ENCODE results near the gene RECK. TPM values are rescaled to one million over a fixed set of nuclear protein-coding genes. Genes with fewer than 3 reads are reported as not detected.

Gene RECK
- total RNA-seq, 1 experiment from 2014 or later, result 10.3 TPM

DNA sequence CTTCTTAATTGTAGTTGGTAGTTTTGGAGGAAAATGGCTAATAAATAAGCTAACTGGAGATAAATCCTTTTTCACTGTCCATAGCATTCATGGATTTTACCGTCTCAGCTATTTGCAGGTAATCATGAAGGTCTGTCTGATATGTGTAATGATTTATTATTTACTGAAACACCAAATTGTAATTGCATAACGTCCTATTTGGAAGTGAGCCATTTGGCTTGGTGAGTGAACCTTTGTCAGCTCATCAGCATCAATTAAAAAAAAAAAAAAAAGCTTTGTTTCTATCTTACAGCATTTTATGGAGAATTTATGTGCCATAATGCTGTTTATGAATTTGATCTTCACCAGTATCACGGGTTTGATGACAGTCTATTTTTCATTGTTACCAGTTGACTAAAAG lies 20.2 kb downstream of the RECK start:
- no peak overlapping the region for H2AFZ ChIP-seq (ENCODE audit: low read length)
- no peak overlapping the region for H4K8ac ChIP-seq (replicated peaks; ENCODE audit: insufficient read length, low read depth, low read length)
- H3K14ac ChIP-seq (ENCODE audit: insufficient read depth, low read length), result no peak overlapping the region
- no peak overlapping the region for H4K5ac ChIP-seq (ENCODE audit: insufficient read length, low read depth, low read length)
- no peak overlapping the region for H2BK12ac ChIP-seq (ENCODE audit: insufficient read length, low read depth, low read length)
- H3K27ac ChIP-seq (ENCODE audit: insufficient read length, low read depth, low read length), result no peak overlapping the region
- H3K23ac ChIP-seq (ENCODE audit: insufficient read length, low read depth, low read length), result no peak overlapping the region
- H4K91ac ChIP-seq (ENCODE audit: insufficient read length, low read depth, low read length), result no peak overlapping the region
- no peak overlapping the region for H2BK15ac ChIP-seq (ENCODE audit: low read depth, low read length)
- H2AK5ac ChIP-seq (ENCODE audit: insufficient read length, low read length), result no peak overlapping the region
- Mint-ChIP-seq H3K27me3 (ENCODE audit: low read depth) (no peaks in the 10 kb centered on the region), H3K9me3 (no peaks in the 10 kb centered on the region), H3K4me1 (no peaks in the 10 kb centered on the region), H3K27ac (no peak overlapping the region), H3K36me3 (ENCODE audit: insufficient read depth in 1 of 3, low read depth in 3 of 3) (peaks cover 2 to 17% (median 16%) of the 10 kb centered on the region in 3 experiments; a peak in 5 of 7 replicates), H3K4me3 (no peak overlapping the region)
- H3K18ac ChIP-seq (ENCODE audit: insufficient read length, low read depth, low read length), result no peak overlapping the region
- no peaks in the 10 kb centered on the region for H3K9me3 ChIP-seq (ENCODE audit: control insufficient read depth, low read depth, low read length)
- H3T11ph ChIP-seq (ENCODE audit: low read length), result no peak overlapping the region
- H4K20me1 ChIP-seq (ENCODE audit: control insufficient read depth, insufficient read depth, insufficient read length), result no peaks in the 10 kb centered on the region
- no peaks in the 10 kb centered on the region for H3K27me3 ChIP-seq (ENCODE audit: insufficient read depth, low read length)
- H3K79me2 ChIP-seq (ENCODE audit: insufficient read depth, low read length), result no peaks in the 10 kb centered on the region
- H3K79me1 ChIP-seq (ENCODE audit: insufficient read depth, low read depth, low read length, poor library complexity, severe bottlenecking), result no peaks in the 10 kb centered on the region
- H3K4ac ChIP-seq (ENCODE audit: low read depth, low read length), result no peak overlapping the region
- TF ChIP-seq, protein P1, sequence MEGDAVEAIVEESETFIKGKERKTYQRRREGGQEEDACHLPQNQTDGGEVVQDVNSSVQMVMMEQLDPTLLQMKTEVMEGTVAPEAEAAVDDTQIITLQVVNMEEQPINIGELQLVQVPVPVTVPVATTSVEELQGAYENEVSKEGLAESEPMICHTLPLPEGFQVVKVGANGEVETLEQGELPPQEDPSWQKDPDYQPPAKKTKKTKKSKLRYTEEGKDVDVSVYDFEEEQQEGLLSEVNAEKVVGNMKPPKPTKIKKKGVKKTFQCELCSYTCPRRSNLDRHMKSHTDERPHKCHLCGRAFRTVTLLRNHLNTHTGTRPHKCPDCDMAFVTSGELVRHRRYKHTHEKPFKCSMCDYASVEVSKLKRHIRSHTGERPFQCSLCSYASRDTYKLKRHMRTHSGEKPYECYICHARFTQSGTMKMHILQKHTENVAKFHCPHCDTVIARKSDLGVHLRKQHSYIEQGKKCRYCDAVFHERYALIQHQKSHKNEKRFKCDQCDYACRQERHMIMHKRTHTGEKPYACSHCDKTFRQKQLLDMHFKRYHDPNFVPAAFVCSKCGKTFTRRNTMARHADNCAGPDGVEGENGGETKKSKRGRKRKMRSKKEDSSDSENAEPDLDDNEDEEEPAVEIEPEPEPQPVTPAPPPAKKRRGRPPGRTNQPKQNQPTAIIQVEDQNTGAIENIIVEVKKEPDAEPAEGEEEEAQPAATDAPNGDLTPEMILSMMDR (conservative IDR thresholded peaks at IDR 0.05), result no peak
- no peak overlapping the region for H3K56ac ChIP-seq (ENCODE audit: insufficient read length, low read depth, low read length)
- no peak for DNase-seq
- no peaks in the 10 kb centered on the region for H3K23me2 ChIP-seq (ENCODE audit: insufficient read length, low read depth, low read length, poor library complexity, severe bottlenecking)
- WGBS (ENCODE audit: extremely low coverage, insufficient read length, low lambda C conversion rate), result no CpG with 5 or more reads among the region's 3 CpGs
- no peak overlapping the region for H2BK20ac ChIP-seq (ENCODE audit: low read depth, low read length, poor library complexity, severe bottlenecking)
- H2BK5ac ChIP-seq (ENCODE audit: insufficient read length, low read length), result no peak overlapping the region
- no peaks in the 10 kb centered on the region for H3K4me1 ChIP-seq (ENCODE audit: insufficient read depth, low read length)
- H3K9ac ChIP-seq (ENCODE audit: extremely low read depth, insufficient read length, low read length), result no peak overlapping the region
- H3K4me2 ChIP-seq (ENCODE audit: insufficient read depth, insufficient read length, low read length), result no peak overlapping the region
- H2BK120ac ChIP-seq (ENCODE audit: low read depth, low read length, poor library complexity, severe bottlenecking), result no peak overlapping the region

Measured in H9 (cell line).